HEK293 (cell line): ENCODE measurements around the gene BAZ2B.

Experiments used
- CTCF ChIA-PET: fragments of 350-600 bp; formaldehyde crosslinking; extraction: SDS; loops from one replicate; lab custom pipeline; 2021; ENCODE audit warnings: antibody characterized with exemption; lab: Yijun Ruan, JAX
- POLR2A ChIA-PET: fragments of 300-600 bp; formaldehyde crosslinking; extraction: SDS; loops from one replicate; lab custom pipeline; 2020; ENCODE audit warnings: antibody characterized with exemption, inconsistent platforms; lab: Yijun Ruan, JAX
- H3K27ac ChIP-seq: fragments of 200-500 bp; sonication (Bioruptor generic); 2 replicates; pipeline ENCODE4 v1.5.1; 2014; ENCODE audit warnings: low read depth, low read length, control low read depth, inconsistent platforms; ENCODE audit errors: extremely low read depth
- H3K36me3 ChIP-seq, 2 experiments: fragments of 200-500 bp in 1 of 2; sonication (Bioruptor generic) in 1 of 2; 1 replicate in 1 of 2; 2 replicates in 1 of 2; pipeline ENCODE4 v1.5.1; 2014 to 2017; ENCODE audit warnings: inconsistent platforms in 2 of 2, low read length in 2 of 2; ENCODE audit not compliant: control insufficient read depth in 2 of 2, insufficient read depth in 1 of 2
- H3K4me1 ChIP-seq: fragments of 200-500 bp; sonication (Bioruptor generic); 2 replicates; pipeline ENCODE4 v1.5.1; 2014; ENCODE audit warnings: mild to moderate bottlenecking, low read length, inconsistent platforms; ENCODE audit not compliant: control insufficient read depth, insufficient read depth
- H3K4me3 ChIP-seq: 2 replicates; pipeline ENCODE4 v1.5.1; 2011; ENCODE audit warnings: low read depth, mild to moderate bottlenecking, control low read depth, low read length, moderate library complexity
- H3K9me3 ChIP-seq: fragments of 200-500 bp; sonication (Bioruptor generic); 2 replicates; pipeline ENCODE4 v1.5.1; 2014; ENCODE audit warnings: low read depth, low read length, inconsistent platforms; ENCODE audit not compliant: control insufficient read depth, insufficient read depth
- GLIS1 ChIP-seq: fragments of 450-650 bp; formaldehyde crosslinking; IDR thresholded peaks from 2 replicates; pipeline ENCODE4 v1.5.1; 2016; ENCODE audit warnings: missing biosample characterization, missing genetic modification characterization
- GLIS2 ChIP-seq: fragments of 450-650 bp; formaldehyde crosslinking; IDR thresholded peaks from 2 replicates; pipeline ENCODE4 v1.5.1; 2016; ENCODE audit warnings: missing biosample characterization, missing genetic modification characterization
- KLF10 ChIP-seq: fragments of 450-650 bp; IDR thresholded peaks from 2 replicates; pipeline ENCODE4 v1.5.1; 2018; ENCODE audit warnings: missing biosample characterization, mild to moderate bottlenecking, missing genetic modification characterization
- PRDM1 ChIP-seq: fragments of 450-650 bp; formaldehyde crosslinking; IDR thresholded peaks from 2 replicates; pipeline ENCODE4; 2016; ENCODE audit warnings: missing biosample characterization, missing genetic modification characterization
- TSHZ1 ChIP-seq: fragments of 450-650 bp; formaldehyde crosslinking; IDR thresholded peaks from 2 replicates; pipeline ENCODE4 v1.5.1; 2016; ENCODE audit warnings: missing biosample characterization, missing genetic modification characterization, borderline replicate concordance
- ZBTB49 ChIP-seq: fragments of 450-650 bp; formaldehyde crosslinking; IDR thresholded peaks from 2 replicates; pipeline ENCODE4 v1.5.1; 2016; ENCODE audit warnings: missing biosample characterization, missing genetic modification characterization, low read depth
- ZNF112 ChIP-seq: fragments of 450-650 bp; formaldehyde crosslinking; IDR thresholded peaks from 2 replicates; pipeline ENCODE4 v1.5.0; 2017; ENCODE audit warnings: missing biosample characterization, missing genetic modification characterization
- ZNF26 ChIP-seq: fragments of 450-650 bp; formaldehyde crosslinking; IDR thresholded peaks from 2 replicates; pipeline ENCODE4 v1.5.1; 2016; ENCODE audit warnings: missing biosample characterization, missing genetic modification characterization
- ZNF514 ChIP-seq: fragments of 450-650 bp; formaldehyde crosslinking; IDR thresholded peaks from 2 replicates; pipeline ENCODE4 v1.5.1; 2016; ENCODE audit warnings: missing biosample characterization, missing genetic modification characterization
- ZNF596 ChIP-seq: fragments of 450-650 bp; IDR thresholded peaks from 2 replicates; pipeline ENCODE4 v1.5.0; 2018; ENCODE audit warnings: missing biosample characterization, mild to moderate bottlenecking, missing genetic modification characterization, moderate library complexity
- ZNF610 ChIP-seq: fragments of 450-650 bp; formaldehyde crosslinking; IDR thresholded peaks from 2 replicates; pipeline ENCODE4 v1.5.1; 2016; ENCODE audit warnings: missing biosample characterization, missing genetic modification characterization, borderline replicate concordance
- ZNF76 ChIP-seq: fragments of 450-650 bp; formaldehyde crosslinking; IDR thresholded peaks from 2 replicates; pipeline ENCODE4; 2016; ENCODE audit warnings: low read depth, missing biosample characterization, missing genetic modification characterization, borderline replicate concordance
- TF ChIP-seq, protein P1 (sequence below): fragments of 450-650 bp; IDR thresholded peaks from 2 replicates; pipeline ENCODE4 v1.5.1; 2018; ENCODE audit warnings: missing biosample characterization, missing genetic modification characterization

BAZ2B gene

GRCh38 chr2:159438720-159439353 lies 177.5 kb downstream of the BAZ2B start:
- H3K36me3 ChIP-seq: peaks cover 16 to 26% of the 10 kb centered on the region in 2 experiments
- H3K4me1 ChIP-seq: no peaks in the 10 kb centered on the region
- no peak overlapping the region for H3K4me3 ChIP-seq
- H3K9me3 ChIP-seq: no peaks in the 10 kb centered on the region
- TF ChIP-seq PRDM1 (tag by site-specific recombination) (0 out of 2 replicates have a peak, but pooled peaks have one; percentile 45), ZNF112 (tag by site-specific recombination) (no peak), GLIS1 (tag by site-specific recombination) (no peak)
- TF ChIP-seq, all 188 proteins: peak for 1
- ChIA-PET POLR2A (no interaction called here), CTCF (no interaction called here)
- H3K27ac ChIP-seq: no peak overlapping the region

- TF ChIP-seq GLIS2 (tag by site-specific recombination) (no peak), ZNF596 (tag by site-specific recombination) (no peak), KLF10 (tag by site-specific recombination) (no peak), ZNF610 (tag by site-specific recombination) (no peak), ZNF514 (tag by site-specific recombination) (no peak), ZNF26 (tag by site-specific recombination) (no peak), TSHZ1 (tag by site-specific recombination) (no peak), GLIS1 (tag by site-specific recombination) (no peak), ZBTB49 (tag by site-specific recombination) (no peak)
- ChIA-PET POLR2A (no interaction called here), CTCF (interaction anchor here (0.6 kb wide), 1 partner anchor 13 kb away, joined by 3 read pairs; no protein-coding TSS in a partner anchor)
These were observed 178.1 kb downstream of the BAZ2B start for GRCh38 chr2:159438284-159438683.

DNA sequence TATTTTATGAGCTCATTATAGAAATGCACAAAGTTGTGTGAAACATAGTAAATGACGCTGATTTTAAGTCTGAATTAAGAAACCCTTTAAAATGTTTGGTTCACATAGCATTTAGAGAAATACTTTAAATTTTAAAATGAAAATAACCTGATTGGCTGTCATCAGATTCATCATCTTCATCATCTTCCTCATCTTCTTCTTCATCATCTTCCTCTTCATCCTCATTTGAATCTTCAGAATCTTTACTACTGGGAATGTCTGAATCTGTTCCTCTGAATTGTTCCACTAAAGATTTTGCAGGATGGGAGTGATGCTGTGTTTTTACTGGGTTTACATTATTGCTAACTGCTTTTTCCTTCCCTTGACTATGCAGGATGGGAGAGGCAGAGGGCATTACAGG lies 183.7 kb downstream of the BAZ2B start:
- Histone ChIP-seq H3K4me3 (no peak overlapping the region), H3K36me3 (peaks cover 12 to 18% of the 10 kb centered on the region in 2 experiments), H3K27ac (no peak overlapping the region), H3K4me1 (no peaks in the 10 kb centered on the region), H3K9me3 (no peaks in the 10 kb centered on the region)
- ChIA-PET POLR2A (no interaction called here), CTCF (no interaction called here)
- TF ChIP-seq, protein P1, sequence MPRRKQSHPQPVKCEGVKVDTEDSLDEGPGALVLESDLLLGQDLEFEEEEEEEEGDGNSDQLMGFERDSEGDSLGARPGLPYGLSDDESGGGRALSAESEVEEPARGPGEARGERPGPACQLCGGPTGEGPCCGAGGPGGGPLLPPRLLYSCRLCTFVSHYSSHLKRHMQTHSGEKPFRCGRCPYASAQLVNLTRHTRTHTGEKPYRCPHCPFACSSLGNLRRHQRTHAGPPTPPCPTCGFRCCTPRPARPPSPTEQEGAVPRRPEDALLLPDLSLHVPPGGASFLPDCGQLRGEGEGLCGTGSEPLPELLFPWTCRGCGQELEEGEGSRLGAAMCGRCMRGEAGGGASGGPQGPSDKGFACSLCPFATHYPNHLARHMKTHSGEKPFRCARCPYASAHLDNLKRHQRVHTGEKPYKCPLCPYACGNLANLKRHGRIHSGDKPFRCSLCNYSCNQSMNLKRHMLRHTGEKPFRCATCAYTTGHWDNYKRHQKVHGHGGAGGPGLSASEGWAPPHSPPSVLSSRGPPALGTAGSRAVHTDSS (tag by site-specific recombination): peak; percentile 94
- no peak for TF ChIP-seq ZNF76

More at GRCh38 chr2:159438284-159438683, 178.1 kb downstream of the BAZ2B start:
- Histone ChIP-seq H3K9me3 (no peaks in the 10 kb centered on the region), H3K4me1 (no peaks in the 10 kb centered on the region), H3K36me3 (peaks cover 16 to 22% of the 10 kb centered on the region in 2 experiments), H3K27ac (no peak overlapping the region), H3K4me3 (no peak overlapping the region)
